Stomach (tissue), 9 donors: ENCODE results near the gene TRIO. TPM values are rescaled to one million over a fixed set of nuclear protein-coding genes. Genes with fewer than 3 reads are reported as not detected.

Source experiments
- DNase-seq, 2 donors: peaks; one replicate each; pipeline versions ENCODE4 v3.0.0 to v3.0.0-alpha.2; 2013 to 2019
- H3K27ac ChIP-seq, 5 donors: fragments of 200-600 bp in 4 of 5; sonication (generic) in 4 of 5; one replicate each; pipeline ENCODE4 v1.5.1; 2013 to 2019; ENCODE audit warnings: mild to moderate bottlenecking in 1 of 5, moderate library complexity in 1 of 5
- H3K27me3 ChIP-seq, 3 donors: fragments of 200-600 bp; sonication (generic); one replicate each; pipeline ENCODE4 v1.5.1; 2017 to 2019; ENCODE audit warnings: mixed run types in 1 of 3
- H3K36me3 ChIP-seq, 4 donors: fragments of 200-600 bp; sonication (generic); 1 replicate in 3 of 4; 2 replicates in 1 of 4; pipeline ENCODE4 v1.5.1; 2016 to 2019
- H3K4me1 ChIP-seq, 4 donors: fragments of 200-600 bp; sonication (generic); one replicate each; pipeline ENCODE4 v1.5.1; 2016 to 2019
- H3K4me3 ChIP-seq, 4 donors: fragments of 200-600 bp; sonication (generic) in 3 of 4; one replicate each; pipeline ENCODE4 v1.5.1; 2016 to 2019; ENCODE audit warnings: mild to moderate bottlenecking in 1 of 4
- H3K9me3 ChIP-seq, 4 donors: fragments of 200-600 bp; sonication (generic); one replicate each; pipeline ENCODE4 v1.5.1; 2016 to 2019
- EP300 ChIP-seq: sonication (generic); formaldehyde crosslinking; IDR thresholded peaks from one replicate; pipeline ENCODE4 v1.6.1; 2017; ENCODE audit warnings: antibody characterized with exemption
- POLR2A ChIP-seq, 4 donors: fragments of 450-650 bp; IDR thresholded peaks; one replicate each; pipeline ENCODE4 v1.6.1; 2016; ENCODE audit warnings: antibody characterized with exemption in 4 of 4, control low read depth in 2 of 4, mild to moderate bottlenecking in 1 of 4, moderate library complexity in 1 of 4
- POLR2AphosphoS5 ChIP-seq, 3 donors: sonication (generic); formaldehyde crosslinking; IDR thresholded peaks; one replicate each; pipeline ENCODE4 v1.6.1; 2016; ENCODE audit warnings: antibody characterized with exemption in 3 of 3
- WGBS, 5 donors: extraction: QIAGEN DNeasy Blood & Tissue Kit in 3 of 5; methylation state at CpG; one replicate each; pipeline versions ENCODE4 v1.1.5 to v1.1.7; 2013 to 2018; 5-methylcytosine and 5-hydroxymethylcytosine counted together
- intact Hi-C: fragments of 100-400 bp; cut with DNase I; formaldehyde crosslinking; loops from one replicate; pipeline ENCODE4 v1.15.1; 2023; ENCODE audit warnings: low total_unique reads
- polyA plus RNA-seq, 3 donors: library from polyadenylated mRNA; stranded (reverse); fragments of 200-250 nt; gene quantifications; one replicate each; pipeline ENCODE4 v1.2.3, GENCODE V29; 2013
- total RNA-seq, 5 donors: library from RNA; depleted of rRNA; stranded (reverse); fragments of >200 nt; gene quantifications; one replicate each; pipeline versions ENCODE4 v1.1.0 to v1.2.3, GENCODE V29; 2014 to 2016
- TF ChIP-seq, protein P1 (sequence below), 7 experiments: fragments of 450-650 bp in 4 of 7; fragments of 200-600 bp in 3 of 7; sonication (generic) in 3 of 7; IDR thresholded peaks; one replicate each; pipeline ENCODE4 v1.5.1; 2016 to 2019; ENCODE audit warnings: antibody characterized with exemption in 7 of 7, control low read depth in 2 of 7, mild to moderate bottlenecking in 1 of 7
- donor health status: healthy with polysubstance abuse.
- donor health status: Bipolar disorder and iron deficiency.
- donor health status: healthy.

TRIO gene
- total and polyA plus RNA-seq, 8 donors, result 9.9 to 558 (median 127) TPM

- Histone ChIP-seq H3K36me3 (no peaks in the 10 kb centered on the region), H3K27ac (no peak overlapping the region), H3K9me3 (no peaks in the 10 kb centered on the region), H3K4me3 (no peak overlapping the region), H3K27me3 (no peaks in the 10 kb centered on the region), H3K4me1 (peaks cover 0 to 47% (median 22%) of the 10 kb centered on the region in 4 donors)
- intact Hi-C loops, result no loop called here
- 76 to 94% (median 83%) methylated on average over 1 of the region's 1 CpG for WGBS, 5 donors
- no peak for DNase-seq
- TF ChIP-seq POLR2A (IDR thresholded peaks at IDR 0.05) (no peak), POLR2AphosphoS5 (IDR thresholded peaks at IDR 0.05) (no peak), EP300 (no peak)
- TF ChIP-seq, protein P1, sequence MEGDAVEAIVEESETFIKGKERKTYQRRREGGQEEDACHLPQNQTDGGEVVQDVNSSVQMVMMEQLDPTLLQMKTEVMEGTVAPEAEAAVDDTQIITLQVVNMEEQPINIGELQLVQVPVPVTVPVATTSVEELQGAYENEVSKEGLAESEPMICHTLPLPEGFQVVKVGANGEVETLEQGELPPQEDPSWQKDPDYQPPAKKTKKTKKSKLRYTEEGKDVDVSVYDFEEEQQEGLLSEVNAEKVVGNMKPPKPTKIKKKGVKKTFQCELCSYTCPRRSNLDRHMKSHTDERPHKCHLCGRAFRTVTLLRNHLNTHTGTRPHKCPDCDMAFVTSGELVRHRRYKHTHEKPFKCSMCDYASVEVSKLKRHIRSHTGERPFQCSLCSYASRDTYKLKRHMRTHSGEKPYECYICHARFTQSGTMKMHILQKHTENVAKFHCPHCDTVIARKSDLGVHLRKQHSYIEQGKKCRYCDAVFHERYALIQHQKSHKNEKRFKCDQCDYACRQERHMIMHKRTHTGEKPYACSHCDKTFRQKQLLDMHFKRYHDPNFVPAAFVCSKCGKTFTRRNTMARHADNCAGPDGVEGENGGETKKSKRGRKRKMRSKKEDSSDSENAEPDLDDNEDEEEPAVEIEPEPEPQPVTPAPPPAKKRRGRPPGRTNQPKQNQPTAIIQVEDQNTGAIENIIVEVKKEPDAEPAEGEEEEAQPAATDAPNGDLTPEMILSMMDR (IDR thresholded peaks at IDR 0.05), result no peak
Observed at GRCh38 chr5:14229181-14229580, 86.0 kb downstream of the TRIO start.

DNA sequence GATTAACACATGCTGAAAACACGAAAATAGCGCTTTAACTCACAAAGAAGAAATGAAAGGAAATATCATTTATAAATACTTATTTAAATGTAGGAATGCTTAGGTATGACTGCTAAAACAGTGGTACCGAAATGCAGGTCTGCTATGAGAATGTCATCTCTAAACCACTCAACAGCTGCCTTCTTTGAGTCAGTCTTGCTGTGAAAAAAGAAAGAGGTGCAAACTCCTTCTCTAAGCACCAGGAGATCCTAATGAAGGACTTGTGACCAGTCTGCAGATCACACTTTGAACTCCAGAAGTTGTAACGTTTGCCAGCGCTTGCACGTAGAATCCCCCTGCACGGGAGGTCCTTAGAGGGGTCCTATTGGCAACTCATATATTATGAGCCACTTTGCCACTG lies 86.6 kb downstream of the TRIO start:
- H3K27me3 ChIP-seq, result no peaks in the 10 kb centered on the region
- H3K36me3 ChIP-seq, result no peaks in the 10 kb centered on the region
- H3K9me3 ChIP-seq, result no peaks in the 10 kb centered on the region
- intact Hi-C loops, result no loop called here
- peaks cover 0 to 43% (median 22%) of the 10 kb centered on the region in 4 donors for H3K4me1 ChIP-seq
- DNase-seq, result no peak
- no peak overlapping the region for H3K27ac ChIP-seq
- H3K4me3 ChIP-seq, result no peak overlapping the region
- WGBS, 5 donors, result 78 to 88% (median 80%) methylated on average over 7 of the region's 7 CpGs
- no peak for TF ChIP-seq POLR2AphosphoS5 (IDR thresholded peaks at IDR 0.05)
- TF ChIP-seq EP300, result no peak
- no peak for TF ChIP-seq POLR2A (IDR thresholded peaks at IDR 0.05)
- TF ChIP-seq, protein P1 (IDR thresholded peaks at IDR 0.05), result no peak

DNA sequence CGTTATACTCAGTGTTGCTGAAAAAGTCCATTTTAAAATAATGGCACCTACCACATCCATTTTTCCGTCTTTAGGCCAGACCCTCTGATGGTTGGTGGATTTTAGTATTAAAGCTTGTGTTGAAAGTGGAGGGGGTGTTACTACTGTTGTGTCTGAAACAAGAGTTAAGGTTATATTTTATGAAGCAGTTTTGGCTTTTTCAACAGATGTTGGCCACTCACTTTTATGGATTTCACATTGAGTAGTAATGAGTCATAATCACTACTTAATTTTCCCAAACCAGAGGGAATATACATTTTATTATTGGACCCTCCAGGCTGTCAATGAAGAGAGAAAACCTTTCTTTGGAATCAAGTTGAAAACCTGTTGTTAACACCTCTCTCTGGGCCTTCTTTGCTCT lies 88.0 kb downstream of the TRIO start:
- H3K36me3 ChIP-seq, result no peaks in the 10 kb centered on the region
- no peak overlapping the region for H3K27ac ChIP-seq
- peaks cover 0 to 53% (median 21%) of the 10 kb centered on the region in 4 donors for H3K4me1 ChIP-seq
- H3K9me3 ChIP-seq, result no peaks in the 10 kb centered on the region
- H3K4me3 ChIP-seq, result no peak overlapping the region
- intact Hi-C loops, result no loop called here
- no peak for DNase-seq
- 86 to 94% (median 91%) methylated on average over 2 of the region's 2 CpGs for WGBS, 5 donors
- TF ChIP-seq POLR2A (IDR thresholded peaks at IDR 0.05), result no peak
- no peak for TF ChIP-seq EP300
- no peak for TF ChIP-seq POLR2AphosphoS5 (IDR thresholded peaks at IDR 0.05)
- TF ChIP-seq, protein P1 (IDR thresholded peaks at IDR 0.05), result no peak
- no peaks in the 10 kb centered on the region for H3K27me3 ChIP-seq

DNA sequence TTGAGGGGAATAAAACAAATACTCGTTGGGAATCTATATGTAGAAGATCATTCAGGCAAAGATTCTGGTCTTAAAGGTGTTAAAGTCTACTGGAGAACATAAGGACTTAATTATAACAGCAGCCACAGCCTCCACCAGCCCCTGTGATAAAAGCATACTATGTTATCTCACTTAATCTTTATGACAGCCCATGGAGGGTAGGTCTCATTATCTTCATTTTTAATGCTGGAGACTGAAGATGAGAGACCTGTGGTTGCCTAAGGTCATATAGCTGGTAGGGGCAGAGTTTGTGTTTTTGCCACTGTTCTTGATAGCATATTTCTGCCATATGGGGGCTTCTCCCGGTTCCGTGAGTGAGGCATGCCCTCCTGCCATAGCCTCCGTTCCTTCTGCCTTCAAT lies 88.7 kb downstream of the TRIO start:
- H3K27ac ChIP-seq, result no peak overlapping the region
- no peaks in the 10 kb centered on the region for H3K27me3 ChIP-seq
- H3K4me1 ChIP-seq, result peaks cover 0 to 47% (median 22%) of the 10 kb centered on the region in 4 donors
- TF ChIP-seq, protein P1 (IDR thresholded peaks at IDR 0.05), result no peak
- TF ChIP-seq POLR2A (IDR thresholded peaks at IDR 0.05) (no peak), POLR2AphosphoS5 (IDR thresholded peaks at IDR 0.05) (no peak), EP300 (no peak)
- no peak overlapping the region for H3K4me3 ChIP-seq
- WGBS, 5 donors, result 86 to 93% (median 91%) methylated on average over 4 of the region's 4 CpGs
- no peaks in the 10 kb centered on the region for H3K9me3 ChIP-seq
- no peaks in the 10 kb centered on the region for H3K36me3 ChIP-seq
- no peak for DNase-seq
- intact Hi-C loops, result no loop called here
